Esophagus muscularis mucosa (tissue), 4 donors: ENCODE measurements around the gene SEC16B. TPM values are rescaled to one million over a fixed set of nuclear protein-coding genes. Genes with fewer than 3 reads are reported as not detected.

Experiments used
- DNase-seq: peaks from one replicate; pipeline ENCODE4 v3.0.0-alpha.2; 2017; ENCODE audit errors: extremely low spot score
- H3K27ac ChIP-seq, 4 donors: fragments of 200-600 bp; sonication (generic); replicated peaks in 1 of 4; 1 replicate in 3 of 4; 2 replicates in 1 of 4; pipeline ENCODE4 v1.5.1; 2016 to 2019; ENCODE audit warnings: mild to moderate bottlenecking in 1 of 4
- H3K27me3 ChIP-seq, 4 donors: fragments of 200-600 bp; sonication (generic); one replicate each; pipeline versions ENCODE4 v1.5.1 to v1.6.0; 2016 to 2019
- H3K36me3 ChIP-seq, 4 donors: fragments of 200-600 bp; sonication (generic); one replicate each; pipeline ENCODE4 v1.5.1; 2016 to 2019
- H3K4me1 ChIP-seq, 4 donors: fragments of 200-600 bp; sonication (generic); one replicate each; pipeline ENCODE4 v1.5.1; 2016 to 2019
- H3K4me3 ChIP-seq, 4 donors: fragments of 200-600 bp; sonication (generic); 1 replicate in 2 of 4; 2 replicates in 2 of 4; pipeline ENCODE4 v1.5.1; 2016 to 2019; ENCODE audit warnings: mild to moderate bottlenecking in 4 of 4, moderate library complexity in 1 of 4
- H3K9me3 ChIP-seq, 4 donors: fragments of 200-600 bp; sonication (generic); 1 replicate in 3 of 4; 2 replicates in 1 of 4; pipeline ENCODE4 v1.5.1; 2016 to 2019
- CTCF ChIP-seq, 3 experiments: fragments of 200-600 bp in 2 of 3; fragments of 450-650 bp in 1 of 3; sonication (generic) in 2 of 3; IDR thresholded peaks; one replicate each; pipeline ENCODE4 v1.5.1; 2017 to 2019; ENCODE audit warnings: antibody characterized with exemption in 3 of 3, mild to moderate bottlenecking in 2 of 3, moderate library complexity in 1 of 3
- EP300 ChIP-seq: sonication (generic); formaldehyde crosslinking; IDR thresholded peaks from one replicate; pipeline ENCODE4 v1.6.1; 2017; ENCODE audit warnings: antibody characterized with exemption
- POLR2A ChIP-seq: fragments of 450-650 bp; IDR thresholded peaks from one replicate; pipeline ENCODE4 v1.6.1; 2017; ENCODE audit warnings: antibody characterized with exemption, moderate library complexity, mild to moderate bottlenecking, low read depth
- POLR2AphosphoS5 ChIP-seq, 2 donors: sonication (generic); formaldehyde crosslinking; IDR thresholded peaks; one replicate each; pipeline ENCODE4 v1.6.1; 2017; ENCODE audit warnings: antibody characterized with exemption in 2 of 2
- WGBS: methylation state at CpG from one replicate; pipeline ENCODE4 v1.1.5; 2018; 5-methylcytosine and 5-hydroxymethylcytosine counted together
- intact Hi-C: fragments of 100-400 bp; cut with DNase I; formaldehyde crosslinking; loops from one replicate; pipeline ENCODE4 v1.15.1; 2023
- total RNA-seq, 4 donors: library from RNA; depleted of rRNA; stranded (reverse); fragments of >200 nt; gene quantifications; one replicate each; pipeline versions ENCODE4 v1.1.0 to v1.2.1, GENCODE V29; 2016

SEC16B gene
- total RNA-seq, 4 donors from 2014 or later, result 0.83 to 2.6 (median 1.8) TPM

GRCh38 chr1:177976596-177976995, 6.7 kb upstream of the SEC16B start:
- Histone ChIP-seq H3K27ac (no peak overlapping the region), H3K4me1 (no peaks in the 10 kb centered on the region), H3K36me3 (peaks cover 0 to 14% (median 4%) of the 10 kb centered on the region in 4 donors), H3K27me3 (no peaks in the 10 kb centered on the region), H3K9me3 (no peaks in the 10 kb centered on the region), H3K4me3 (no peak overlapping the region)
- TF ChIP-seq POLR2AphosphoS5 (IDR thresholded peaks at IDR 0.05) (no peak), EP300 (no peak), CTCF (IDR thresholded peaks at IDR 0.05) (no peak), POLR2A (no peak)
- intact Hi-C loops, result no loop called here
- no peak for DNase-seq

GRCh38 chr1:177975588-177976495, 6.0 kb upstream of the SEC16B start:
- Histone ChIP-seq H3K9me3 (no peaks in the 10 kb centered on the region), H3K4me3 (no peak overlapping the region), H3K36me3 (peaks cover 0 to 19% (median 4%) of the 10 kb centered on the region in 4 donors), H3K27me3 (no peaks in the 10 kb centered on the region), H3K27ac (no peak overlapping the region), H3K4me1 (no peaks in the 10 kb centered on the region)
- WGBS, result 78% methylated on average over 5 of the region's 5 CpGs
- intact Hi-C loops, result no loop called here
- TF ChIP-seq EP300 (no peak), POLR2A (no peak), CTCF (IDR thresholded peaks at IDR 0.05) (no peak), POLR2AphosphoS5 (IDR thresholded peaks at IDR 0.05) (no peak)
- no peak for DNase-seq

- Histone ChIP-seq H3K4me1 (no peaks in the 10 kb centered on the region), H3K36me3 (peaks cover 0 to 26% (median 6%) of the 10 kb centered on the region in 4 donors), H3K27ac (no peak overlapping the region), H3K9me3 (no peaks in the 10 kb centered on the region), H3K4me3 (no peak overlapping the region), H3K27me3 (no peaks in the 10 kb centered on the region)
- intact Hi-C loops, result no loop called here
- WGBS, result 80% methylated on average over 3 of the region's 3 CpGs
- DNase-seq, result no peak
- TF ChIP-seq POLR2AphosphoS5 (IDR thresholded peaks at IDR 0.05) (no peak), POLR2A (no peak), EP300 (no peak), CTCF (IDR thresholded peaks at IDR 0.05) (no peak)
These were observed 3.7 kb upstream of the SEC16B start for GRCh38 chr1:177973585-177973984.

GRCh38 chr1:177969109-177969508, 749 bp downstream of the SEC16B start:
- no peak overlapping the region for H3K27ac ChIP-seq
- intact Hi-C loops, result no loop called here
- H3K27me3 ChIP-seq, result no peaks in the 10 kb centered on the region
- no peak overlapping the region for H3K4me3 ChIP-seq
- TF ChIP-seq POLR2AphosphoS5 (IDR thresholded peaks at IDR 0.05) (no peak), POLR2A (no peak), CTCF (IDR thresholded peaks at IDR 0.05) (no peak), EP300 (no peak)
- peaks cover 11 to 57% (median 26%) of the 10 kb centered on the region in 4 donors for H3K36me3 ChIP-seq
- no peaks in the 10 kb centered on the region for H3K4me1 ChIP-seq
- no peak for DNase-seq
- no peaks in the 10 kb centered on the region for H3K9me3 ChIP-seq
- WGBS, result 61% methylated on average over 5 of the region's 5 CpGs
